H1 (cell line): ENCODE data around the gene TMPRSS3. TPM values are rescaled to one million over a fixed set of nuclear protein-coding genes. Genes with fewer than 3 reads are reported as not detected.

Source experiments
- JUN ChIP-seq: IDR thresholded peaks from 2 replicates; pipeline ENCODE4 v1.6.1; 2011; ENCODE audit warnings: low read depth, mild to moderate bottlenecking, improper control_type of control experiment, low read length
- polyA plus RNA-seq, 7 experiments: library from polyadenylated mRNA; depleted of rRNA in 3 of 7; stranded (reverse) in 5 of 7; unstranded in 2 of 7; fragments of >200 nt in 5 of 7; fragments of 200-250 nt in 2 of 7; gene quantifications; 1 replicate in 5 of 7; 2 replicates in 1 of 7; 4 replicates in 1 of 7; pipeline versions ENCODE4 v1.2.1 to v1.2.3, GENCODE V29; 2011 to 2013; ENCODE audit warnings: missing spikeins in 2 of 7, mixed read lengths in 2 of 7
- total RNA-seq: library from RNA; stranded (reverse); fragmentation: NEBNext Ultra II Directional; extraction: Animal tissue kit (Norgen Biotek cat#: 25700); gene quantifications from 2 replicates; pipeline ENCODE4 v1.2.1, GENCODE V29; 2021

The TMPRSS3 gene
- total and polyA plus RNA-seq, 2 of the 8 experiments (the other 6 are each of a cell fraction or from before 2014, with no cell fraction given): 0.38 TPM; not detected in 1

GRCh38 chr21:42373196-42373907, 22.5 kb downstream of the TMPRSS3 start (continued):
- TF ChIP-seq JUN: no peak
